Activated T-cell treated with anti-CD3 and anti-CD28 coated beads, Interleukin-2, amount 50 U/mL, for 24 hours (primary cell): Measurements from ENCODE around the gene FAM131C.

ENCODE experiments used
- DNase-seq: peaks from one replicate; pipeline ENCODE4 v3.0.0-alpha.2; 2020
- H3K27ac Mint-ChIP-seq: 2 replicates; pipeline ENCODE4 v1.8.0; 2020; ENCODE audit warnings: mild to moderate bottlenecking, mixed read lengths
- H3K27me3 Mint-ChIP-seq: 2 replicates; pipeline ENCODE4 v1.8.0; 2020; ENCODE audit warnings: mixed read lengths
- H3K36me3 Mint-ChIP-seq: 2 replicates; pipeline ENCODE4 v1.8.0; 2020; ENCODE audit warnings: low read depth, mixed read lengths
- H3K4me1 Mint-ChIP-seq: 2 replicates; pipeline ENCODE4 v1.8.0; 2020; ENCODE audit warnings: low read depth, mixed read lengths
- H3K4me3 Mint-ChIP-seq: 2 replicates; pipeline ENCODE4 v1.8.0; 2020; ENCODE audit warnings: mild to moderate bottlenecking, moderate library complexity, mixed read lengths
- H3K9me3 Mint-ChIP-seq: 2 replicates; pipeline ENCODE4 v1.8.0; 2020; ENCODE audit warnings: mixed read lengths

Gene FAM131C

GRCh38 chr1:16091296-16091695, 17.8 kb upstream of the FAM131C start:
- Mint-ChIP-seq H3K4me3 (no peak overlapping the region), H3K27ac (no peak overlapping the region), H3K27me3 (peaks cover 1% of the 10 kb centered on the region), H3K36me3 (no peaks in the 10 kb centered on the region), H3K4me1 (no peaks in the 10 kb centered on the region), H3K9me3 (no peaks in the 10 kb centered on the region)
- DNase-seq = no peak

- Mint-ChIP-seq H3K27ac (no peak overlapping the region), H3K4me1 (no peaks in the 10 kb centered on the region), H3K36me3 (no peaks in the 10 kb centered on the region), H3K27me3 (no peaks in the 10 kb centered on the region), H3K4me3 (no peak overlapping the region), H3K9me3 (no peaks in the 10 kb centered on the region)
- DNase-seq = no peak
These were observed 16.8 kb upstream of the FAM131C start for GRCh38 chr1:16090076-16090826.

DNA sequence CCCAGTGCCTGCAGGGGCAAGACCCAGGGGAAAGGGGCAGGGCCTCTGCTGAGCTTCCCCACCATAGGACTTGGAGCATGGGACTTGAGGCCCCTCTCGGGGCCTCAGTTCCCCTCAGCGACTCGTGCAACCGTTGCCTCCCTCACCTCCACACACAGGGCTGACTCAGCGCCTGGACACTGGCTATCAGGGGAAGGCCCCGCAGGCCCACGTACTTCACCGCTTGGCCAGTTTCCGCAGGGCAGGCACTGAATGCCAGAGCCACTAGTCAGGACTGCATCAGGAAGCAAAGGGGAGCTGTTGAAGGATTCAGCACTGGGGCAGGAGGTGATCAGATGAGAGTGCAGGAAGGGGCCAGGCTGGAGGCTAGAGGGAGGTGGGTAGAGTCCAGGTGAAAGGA, 15.5 kb upstream of the FAM131C start:
- Mint-ChIP-seq H3K4me1 (no peaks in the 10 kb centered on the region), H3K36me3 (no peaks in the 10 kb centered on the region), H3K27ac (no peak overlapping the region), H3K9me3 (no peaks in the 10 kb centered on the region), H3K27me3 (no peaks in the 10 kb centered on the region), H3K4me3 (no peak overlapping the region)
- DNase-seq = no peak

- H3K9me3 Mint-ChIP-seq = no peaks in the 10 kb centered on the region
These were observed 15.0 kb upstream of the FAM131C start for GRCh38 chr1:16088351-16088911.

GRCh38 chr1:16087733-16088132, 14.3 kb upstream of the FAM131C start:
- Mint-ChIP-seq H3K9me3 (no peaks in the 10 kb centered on the region), H3K27ac (no peak overlapping the region), H3K4me1 (no peaks in the 10 kb centered on the region), H3K36me3 (no peaks in the 10 kb centered on the region), H3K4me3 (no peak overlapping the region), H3K27me3 (no peaks in the 10 kb centered on the region)
- no peak for DNase-seq

More at GRCh38 chr1:16088351-16088911, 15.0 kb upstream of the FAM131C start:
- H3K27me3 Mint-ChIP-seq = no peaks in the 10 kb centered on the region
- H3K36me3 Mint-ChIP-seq = no peaks in the 10 kb centered on the region
- no peak overlapping the region for H3K27ac Mint-ChIP-seq
- DNase-seq = no peak
- H3K4me1 Mint-ChIP-seq = no peaks in the 10 kb centered on the region
- H3K4me3 Mint-ChIP-seq = no peak overlapping the region

DNA sequence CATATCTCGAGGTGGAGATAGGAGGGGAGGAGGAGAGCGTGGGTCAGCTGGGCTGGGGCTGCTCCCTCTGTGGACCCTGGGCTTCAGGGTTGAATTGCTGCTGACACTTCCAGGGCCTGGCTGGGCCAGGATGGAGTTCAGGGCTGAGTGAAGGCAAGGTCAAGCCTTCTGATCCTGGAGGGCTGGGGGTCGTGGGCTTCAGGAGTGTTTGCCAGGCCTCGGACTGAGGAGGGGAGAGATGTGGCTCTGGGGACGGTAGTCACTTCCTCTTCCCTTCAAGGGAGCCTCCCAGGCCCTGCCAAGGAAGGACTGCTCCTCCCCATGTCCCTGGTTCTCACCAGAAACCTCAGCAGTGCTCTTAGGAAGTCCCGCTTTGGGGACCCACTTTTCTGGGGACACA, 12.1 kb upstream of the FAM131C start:
- H3K4me1 Mint-ChIP-seq = no peaks in the 10 kb centered on the region
- H3K4me3 Mint-ChIP-seq = no peak overlapping the region
- no peaks in the 10 kb centered on the region for H3K27me3 Mint-ChIP-seq
- H3K9me3 Mint-ChIP-seq = no peaks in the 10 kb centered on the region
- H3K36me3 Mint-ChIP-seq = no peaks in the 10 kb centered on the region
- H3K27ac Mint-ChIP-seq = no peak overlapping the region
- no peak for DNase-seq

DNA sequence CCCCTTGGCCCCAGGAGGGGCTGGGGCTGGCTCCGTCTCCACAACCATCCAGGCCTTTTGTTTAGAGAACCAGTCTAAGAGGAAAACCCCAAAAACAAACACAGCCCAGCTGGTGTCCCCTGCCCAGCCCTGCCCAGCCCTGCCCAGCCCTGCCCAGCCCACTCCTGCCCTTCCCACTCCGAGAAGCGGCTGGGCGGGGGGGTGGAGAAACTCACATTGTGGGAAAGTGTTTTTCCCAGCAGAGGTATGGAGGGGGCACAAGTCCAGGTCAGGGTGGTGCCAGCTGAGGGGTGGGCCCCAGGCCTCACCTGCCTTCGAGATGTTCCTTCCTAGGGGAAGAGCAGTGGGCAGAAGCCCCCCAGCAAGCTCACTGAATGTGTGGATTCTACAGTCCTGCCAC, 10.0 kb upstream of the FAM131C start:
- Mint-ChIP-seq H3K36me3 (no peaks in the 10 kb centered on the region), H3K27ac (no peak overlapping the region), H3K4me3 (no peak overlapping the region), H3K27me3 (no peaks in the 10 kb centered on the region), H3K9me3 (no peaks in the 10 kb centered on the region), H3K4me1 (peaks cover 5% of the 10 kb centered on the region)
- no peak for DNase-seq

DNA sequence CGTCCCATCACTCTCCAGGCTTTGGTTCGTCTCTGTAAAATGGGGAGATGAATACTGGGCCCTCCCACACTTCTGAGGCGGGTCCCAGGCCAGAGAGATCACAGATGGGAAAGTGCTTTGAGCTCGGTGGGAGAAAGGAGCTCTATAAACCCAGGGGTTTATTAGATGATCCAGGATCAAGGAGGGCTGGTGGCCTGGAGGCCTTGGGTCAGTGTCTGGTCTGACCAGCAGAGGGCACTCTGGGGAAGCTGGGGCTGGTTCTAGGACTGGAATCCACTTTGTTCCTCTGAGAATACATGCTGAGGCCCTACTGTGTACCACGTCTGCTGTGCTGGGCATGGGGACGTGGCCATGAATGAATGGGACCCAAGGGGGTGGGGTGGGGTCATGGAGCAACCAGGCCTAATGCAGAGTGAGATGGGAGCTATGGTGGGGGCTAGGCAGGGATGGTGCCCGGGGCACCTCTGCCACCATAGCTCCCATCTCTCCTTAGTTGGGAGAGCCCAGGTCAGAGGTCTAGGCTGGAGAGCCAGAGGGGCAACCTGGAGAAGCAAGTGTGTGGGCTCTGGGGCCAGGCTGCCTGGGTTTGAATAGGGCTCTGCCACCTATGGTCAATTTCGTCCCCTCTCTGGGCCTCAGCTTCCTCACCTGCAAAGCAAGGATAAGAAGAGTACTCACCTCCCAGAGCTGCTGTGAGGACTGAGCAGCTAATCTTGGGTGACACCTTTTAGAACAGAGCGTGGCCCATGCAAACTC, 9.0 kb upstream of the FAM131C start:
- peak; percentile 77 for DNase-seq
- Mint-ChIP-seq H3K4me3 (no peak overlapping the region), H3K27ac (no peak overlapping the region), H3K9me3 (no peaks in the 10 kb centered on the region), H3K27me3 (no peaks in the 10 kb centered on the region), H3K4me1 (peaks cover 5% of the 10 kb centered on the region), H3K36me3 (no peaks in the 10 kb centered on the region)

- H3K4me3 Mint-ChIP-seq = no peak overlapping the region
- no peak overlapping the region for H3K27ac Mint-ChIP-seq
- peaks cover 5% of the 10 kb centered on the region for H3K4me1 Mint-ChIP-seq
- H3K27me3 Mint-ChIP-seq = no peaks in the 10 kb centered on the region
- H3K36me3 Mint-ChIP-seq = no peaks in the 10 kb centered on the region
- no peak for DNase-seq
- no peaks in the 10 kb centered on the region for H3K9me3 Mint-ChIP-seq
These were observed 8.2 kb upstream of the FAM131C start for GRCh38 chr1:16081636-16082035.

DNA sequence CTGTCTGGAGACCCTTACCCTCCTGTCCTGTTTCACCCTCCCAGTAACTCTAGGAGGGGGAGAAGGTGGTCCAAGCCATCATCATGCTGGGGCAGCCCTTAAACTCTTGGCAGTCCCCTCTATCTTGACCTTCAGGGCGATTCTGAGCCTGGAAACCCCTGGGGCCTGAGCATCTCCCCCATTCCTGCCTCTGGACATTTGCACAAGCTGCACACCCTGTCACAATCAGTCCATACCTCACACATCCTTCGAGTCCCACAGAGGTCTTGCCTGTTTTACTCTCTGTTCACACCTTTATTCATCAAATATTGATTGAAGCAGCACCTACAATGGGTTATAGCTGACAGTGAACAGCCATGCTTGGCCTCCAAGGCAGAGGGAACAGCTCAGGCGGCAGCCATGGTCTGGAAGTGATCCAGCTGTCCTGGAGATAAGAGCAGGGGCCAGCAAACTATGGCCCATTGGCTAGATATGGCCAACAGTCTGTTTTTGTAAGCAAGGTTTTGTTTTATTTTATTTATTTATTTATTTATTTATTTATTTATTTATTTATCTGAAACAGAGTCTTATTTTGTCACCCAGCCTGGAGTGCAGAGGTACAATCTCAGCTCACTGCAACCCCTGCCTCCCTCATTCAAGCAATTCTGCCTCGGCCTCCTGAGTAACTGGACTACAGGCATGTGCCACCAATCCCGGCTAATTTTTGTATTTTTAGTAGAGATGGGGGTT, 7.1 kb upstream of the FAM131C start:
- Mint-ChIP-seq H3K9me3 (no peaks in the 10 kb centered on the region), H3K36me3 (no peaks in the 10 kb centered on the region), H3K27ac (no peak overlapping the region), H3K4me3 (no peak overlapping the region), H3K27me3 (peaks cover 2% of the 10 kb centered on the region), H3K4me1 (peaks cover 5% of the 10 kb centered on the region)
- DNase-seq = no peak

- DNase-seq = peak; percentile 85
- Mint-ChIP-seq H3K4me3 (peak overlapping the region; percentile 62), H3K27ac (no peak overlapping the region), H3K4me1 (peaks cover 9% of the 10 kb centered on the region), H3K36me3 (no peaks in the 10 kb centered on the region), H3K9me3 (no peaks in the 10 kb centered on the region), H3K27me3 (peaks cover 10% of the 10 kb centered on the region)
These were observed 5.6 kb upstream of the FAM131C start for GRCh38 chr1:16078925-16079656.

- H3K27ac Mint-ChIP-seq = no peak overlapping the region
- no peak overlapping the region for H3K4me3 Mint-ChIP-seq
- H3K9me3 Mint-ChIP-seq = no peaks in the 10 kb centered on the region
- no peaks in the 10 kb centered on the region for H3K36me3 Mint-ChIP-seq
- peaks cover 17% of the 10 kb centered on the region for H3K27me3 Mint-ChIP-seq
- H3K4me1 Mint-ChIP-seq = peaks cover 13% of the 10 kb centered on the region
- DNase-seq = no peak
These were observed 4.2 kb upstream of the FAM131C start for GRCh38 chr1:16077406-16078245.

- Mint-ChIP-seq H3K36me3 (no peaks in the 10 kb centered on the region), H3K27ac (no peak overlapping the region), H3K4me1 (peaks cover 13% of the 10 kb centered on the region), H3K4me3 (no peak overlapping the region), H3K27me3 (peaks cover 22% of the 10 kb centered on the region), H3K9me3 (no peaks in the 10 kb centered on the region)
- DNase-seq = no peak
These were observed 3.4 kb upstream of the FAM131C start for GRCh38 chr1:16076865-16077238.
